GM18520 (cell line): Measurements from ENCODE around the gene SLC22A7.
"Not testable (repeated sequence)": the region's sequence is repeated elsewhere in the genome, so short reads cannot be mapped to it uniquely, and the experiment has no call there.

Experiments
- ATAC-seq: cut with Tn5 transposase; IDR thresholded peaks from one replicate; pipeline ENCODE4 v1.9.1; 2021; ENCODE audit not compliant: unreplicated experiment

The SLC22A7 gene

GRCh38 chr6:43334466-43335095 is 36.5 kb downstream of the SLC22A7 start:
- ATAC-seq = no peak

GRCh38 chr6:43335469-43335868 is 37.4 kb downstream of the SLC22A7 start:
- no peak for ATAC-seq

GRCh38 chr6:43336382-43336781 is 38.3 kb downstream of the SLC22A7 start:
- no peak for ATAC-seq

GRCh38 chr6:43338243-43338642 is 40.2 kb downstream of the SLC22A7 start:
- ATAC-seq = no peak

GRCh38 chr6:43339168-43339567 is 41.1 kb downstream of the SLC22A7 start:
- no peak for ATAC-seq

GRCh38 chr6:43346243-43346642 is 48.2 kb downstream of the SLC22A7 start:
- ATAC-seq = not testable (repeated sequence)

- ATAC-seq = no peak
These were observed 49.0 kb downstream of the SLC22A7 start for GRCh38 chr6:43347021-43347420.

- ATAC-seq = no peak
These were observed 49.4 kb downstream of the SLC22A7 start for GRCh38 chr6:43347444-43347843.

GRCh38 chr6:43351951-43352350 is 53.9 kb downstream of the SLC22A7 start:
- ATAC-seq = not testable (repeated sequence)
